GM19043 (cell line): ENCODE results near the gene ADD3.
A peak's percentile ranks its signal among the peaks of the same experiment; 100 is the strongest.

Source experiments
- ATAC-seq: cut with Tn5 transposase; IDR thresholded peaks from one replicate; pipeline ENCODE4 v1.9.1; 2021; ENCODE audit warnings: low read depth; ENCODE audit not compliant: unreplicated experiment

ADD3 gene

GRCh38 chr10:110058212-110058611, 50.4 kb downstream of the ADD3 start:
- ATAC-seq, result no peak

- ATAC-seq, result peak; percentile 66
These were observed 52.1 kb downstream of the ADD3 start for GRCh38 chr10:110059925-110060324.

GRCh38 chr10:110061687-110062086, 53.9 kb downstream of the ADD3 start:
- no peak for ATAC-seq

GRCh38 chr10:110065269-110065668, 57.5 kb downstream of the ADD3 start:
- no peak for ATAC-seq

GRCh38 chr10:110067960-110068770, 60.4 kb downstream of the ADD3 start:
- ATAC-seq, result peak; percentile 47

GRCh38 chr10:110068780-110069179, 61.0 kb downstream of the ADD3 start:
- no peak for ATAC-seq

- peak; percentile 58 for ATAC-seq
These were observed 61.8 kb downstream of the ADD3 start for GRCh38 chr10:110069502-110069982.

GRCh38 chr10:110073896-110074295, 66.1 kb downstream of the ADD3 start:
- ATAC-seq, result no peak

GRCh38 chr10:110074298-110074697, 66.5 kb downstream of the ADD3 start:
- no peak for ATAC-seq

- ATAC-seq, result no peak
These were observed 67.2 kb downstream of the ADD3 start for GRCh38 chr10:110074758-110075671.

GRCh38 chr10:110075686-110076085, 67.9 kb downstream of the ADD3 start:
- ATAC-seq, result no peak

- peak; percentile 66 for ATAC-seq
These were observed 69.0 kb downstream of the ADD3 start for GRCh38 chr10:110076559-110077318.

- ATAC-seq, result no peak
These were observed 69.8 kb downstream of the ADD3 start for GRCh38 chr10:110077436-110078130.

GRCh38 chr10:110078317-110078716, 70.5 kb downstream of the ADD3 start:
- ATAC-seq, result no peak

- no peak for ATAC-seq
These were observed 74.1 kb downstream of the ADD3 start for GRCh38 chr10:110081911-110082310.

GRCh38 chr10:110083884-110084283, 76.1 kb downstream of the ADD3 start:
- ATAC-seq, result no peak

GRCh38 chr10:110087682-110088081, 79.9 kb downstream of the ADD3 start:
- no peak for ATAC-seq

GRCh38 chr10:110088367-110089104, 80.8 kb downstream of the ADD3 start:
- ATAC-seq, result no peak

GRCh38 chr10:110091830-110092229, 84.0 kb downstream of the ADD3 start:
- no peak for ATAC-seq
